Measurements from ENCODE around the gene KCNB1.

Gene KCNB1

GRCh38 chr20:49356676-49357075, 125.8 kb downstream of the KCNB1 start:
- DNase-seq (ENCODE audit: insufficient read length), result no peak
- no peak for TF ChIP-seq POLR2A (IDR thresholded peaks at IDR 0.05; ENCODE audit: low read depth, low read length)
- FAIRE-seq, result no peak

GRCh38 chr20:49354673-49355072, 127.8 kb downstream of the KCNB1 start:
- DNase-seq (ENCODE audit: insufficient read length) (no peak), FAIRE-seq (no peak)
- TF ChIP-seq POLR2A (IDR thresholded peaks at IDR 0.05; ENCODE audit: low read depth, low read length) (no peak), TAF1 (IDR thresholded peaks at IDR 0.05; ENCODE audit: borderline replicate concordance, low read depth, low read length) (no peak), POLR2AphosphoS5 (IDR thresholded peaks at IDR 0.05; ENCODE audit: low read depth, low read length) (no peak)

DNA sequence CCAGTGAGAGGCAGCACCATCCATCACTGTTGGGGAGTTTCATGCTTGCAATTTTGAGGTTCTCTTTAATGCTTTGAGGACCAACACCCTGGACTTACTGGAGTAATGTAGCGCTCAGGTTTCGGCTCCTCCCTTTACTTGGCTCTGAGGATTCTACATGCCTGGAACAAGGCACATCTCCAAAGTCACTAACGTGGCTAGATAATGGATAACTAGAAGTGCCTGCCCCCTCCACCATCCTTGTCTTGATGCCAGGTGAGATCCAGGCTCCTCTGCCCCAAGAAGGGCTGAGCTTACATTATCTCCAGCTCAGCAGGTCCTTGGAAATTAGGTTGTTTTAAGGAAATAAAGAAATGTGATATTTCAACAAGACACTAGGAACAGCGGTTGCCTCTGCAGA, 129.1 kb downstream of the KCNB1 start:
- DNase-seq (ENCODE audit: insufficient read length) (no peak), FAIRE-seq (no peak)

DNA sequence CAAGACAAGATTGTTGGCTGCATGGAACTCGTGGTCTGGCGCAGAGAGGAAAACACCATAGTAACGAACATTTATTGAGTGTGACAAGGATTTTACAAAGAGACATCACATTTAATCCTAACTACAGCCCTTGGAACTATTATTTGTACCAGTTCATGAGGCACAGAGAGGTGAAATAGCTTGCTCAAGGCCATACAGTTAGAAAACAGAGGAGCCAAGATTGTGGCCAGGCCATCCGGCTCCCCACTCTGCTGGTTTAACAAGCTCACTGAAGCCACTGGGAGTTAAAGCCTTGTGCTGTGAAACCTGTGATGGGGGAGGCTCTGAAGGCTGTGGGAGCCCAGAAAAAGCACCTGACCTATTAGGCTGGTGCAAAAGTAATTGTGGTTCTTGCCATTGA, 129.7 kb downstream of the KCNB1 start:
- FAIRE-seq (no peak), DNase-seq (ENCODE audit: insufficient read length) (no peak)
- no peak for TF ChIP-seq TAF1 (IDR thresholded peaks at IDR 0.05; ENCODE audit: borderline replicate concordance, low read depth, low read length)
- TF ChIP-seq POLR2A (IDR thresholded peaks at IDR 0.05; ENCODE audit: low read depth, low read length), result no peak
- no peak for TF ChIP-seq POLR2AphosphoS5 (IDR thresholded peaks at IDR 0.05; ENCODE audit: low read depth, low read length)

More for the DNA sequence above, 129.1 kb downstream of the KCNB1 start:
- TF ChIP-seq TAF1 (IDR thresholded peaks at IDR 0.05; ENCODE audit: borderline replicate concordance, low read depth, low read length) (no peak), POLR2AphosphoS5 (IDR thresholded peaks at IDR 0.05; ENCODE audit: low read depth, low read length) (no peak), POLR2A (IDR thresholded peaks at IDR 0.05; ENCODE audit: low read depth, low read length) (no peak)

- no peak for DNase-seq (ENCODE audit: insufficient read length)
- TF ChIP-seq POLR2AphosphoS5 (IDR thresholded peaks at IDR 0.05; ENCODE audit: low read depth, low read length) (no peak), TAF1 (IDR thresholded peaks at IDR 0.05; ENCODE audit: borderline replicate concordance, low read depth, low read length) (no peak), POLR2A (IDR thresholded peaks at IDR 0.05; ENCODE audit: low read depth, low read length) (no peak)
- no peak for FAIRE-seq
Measured at GRCh38 chr20:49351775-49352174, 130.7 kb downstream of the KCNB1 start.

DNA sequence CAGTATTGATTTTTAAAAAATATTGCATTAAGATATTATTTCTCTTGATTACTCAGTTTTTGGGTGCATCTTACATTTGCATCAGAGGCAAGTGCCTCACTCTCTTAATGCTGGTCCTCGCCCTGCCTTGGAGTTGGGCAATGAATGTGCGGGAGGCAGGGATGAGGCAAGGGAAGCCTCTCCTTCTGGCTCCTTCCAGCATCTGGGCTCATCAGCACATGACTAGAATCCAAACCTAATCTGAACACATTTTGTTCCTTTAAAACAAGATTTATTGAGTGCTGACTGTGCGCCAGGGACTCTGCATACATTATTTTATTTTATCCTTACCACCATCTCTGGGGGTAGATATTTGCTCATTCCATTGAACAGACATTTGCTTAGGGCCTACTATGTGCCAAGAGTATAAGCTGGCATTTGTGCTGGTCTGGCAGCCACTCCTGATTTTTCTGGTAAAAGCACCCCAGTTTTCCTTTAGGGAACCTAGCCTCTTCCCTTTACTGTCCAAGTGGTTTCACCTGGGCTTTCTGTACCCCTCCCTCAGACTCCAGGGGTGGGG, 132.7 kb downstream of the KCNB1 start:
- no peak for TF ChIP-seq POLR2AphosphoS5 (IDR thresholded peaks at IDR 0.05; ENCODE audit: low read depth, low read length)
- no peak for TF ChIP-seq POLR2A (IDR thresholded peaks at IDR 0.05; ENCODE audit: low read depth, low read length)
- TF ChIP-seq TAF1 (IDR thresholded peaks at IDR 0.05; ENCODE audit: borderline replicate concordance, low read depth, low read length), result no peak
- FAIRE-seq, result no peak
- DNase-seq (ENCODE audit: insufficient read length), result no peak

GRCh38 chr20:49349078-49349477, 133.4 kb downstream of the KCNB1 start:
- TF ChIP-seq POLR2AphosphoS5 (IDR thresholded peaks at IDR 0.05; ENCODE audit: low read depth, low read length) (no peak), TAF1 (IDR thresholded peaks at IDR 0.05; ENCODE audit: borderline replicate concordance, low read depth, low read length) (no peak), POLR2A (IDR thresholded peaks at IDR 0.05; ENCODE audit: low read depth, low read length) (no peak)
- FAIRE-seq (no peak), DNase-seq (ENCODE audit: insufficient read length) (no peak)

- DNase-seq (ENCODE audit: insufficient read length) (no peak), FAIRE-seq (no peak)
- no peak for TF ChIP-seq POLR2AphosphoS5 (IDR thresholded peaks at IDR 0.05; ENCODE audit: low read depth, low read length)
- no peak for TF ChIP-seq POLR2A (IDR thresholded peaks at IDR 0.05; ENCODE audit: low read depth, low read length)
- no peak for TF ChIP-seq TAF1 (IDR thresholded peaks at IDR 0.05; ENCODE audit: borderline replicate concordance, low read depth, low read length)
Measured at GRCh38 chr20:49348563-49348962, 133.9 kb downstream of the KCNB1 start.

- FAIRE-seq (no peak), DNase-seq (ENCODE audit: insufficient read length) (no peak)
- no peak for TF ChIP-seq TAF1 (IDR thresholded peaks at IDR 0.05; ENCODE audit: borderline replicate concordance, low read depth, low read length)
- no peak for TF ChIP-seq POLR2AphosphoS5 (IDR thresholded peaks at IDR 0.05; ENCODE audit: low read depth, low read length)
- no peak for TF ChIP-seq POLR2A (IDR thresholded peaks at IDR 0.05; ENCODE audit: low read depth, low read length)
Measured at GRCh38 chr20:49347156-49347555, 135.3 kb downstream of the KCNB1 start.

DNA sequence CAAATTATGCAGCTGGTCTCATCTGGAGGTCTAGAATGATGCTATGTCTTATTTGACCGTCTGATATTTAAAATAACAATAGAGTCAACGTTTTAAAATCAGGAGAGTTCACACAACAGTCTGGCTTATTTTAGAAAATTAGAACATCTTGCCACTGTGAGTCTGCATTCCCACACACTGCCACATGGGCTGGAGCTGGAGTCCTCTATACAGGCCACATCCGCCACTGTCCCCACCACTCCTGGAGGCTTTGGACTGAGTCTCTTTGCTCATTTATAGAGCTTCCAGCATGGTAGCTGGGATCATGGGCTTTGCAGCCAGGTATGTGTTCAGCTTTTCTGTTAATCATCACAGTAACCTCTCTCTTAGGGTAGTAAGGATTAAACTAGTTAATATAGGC, 135.8 kb downstream of the KCNB1 start:
- DNase-seq (ENCODE audit: insufficient read length) (no peak), FAIRE-seq (no peak)
- no peak for TF ChIP-seq POLR2A (IDR thresholded peaks at IDR 0.05; ENCODE audit: low read depth, low read length)
- no peak for TF ChIP-seq TAF1 (IDR thresholded peaks at IDR 0.05; ENCODE audit: borderline replicate concordance, low read depth, low read length)
- no peak for TF ChIP-seq POLR2AphosphoS5 (IDR thresholded peaks at IDR 0.05; ENCODE audit: low read depth, low read length)

DNA sequence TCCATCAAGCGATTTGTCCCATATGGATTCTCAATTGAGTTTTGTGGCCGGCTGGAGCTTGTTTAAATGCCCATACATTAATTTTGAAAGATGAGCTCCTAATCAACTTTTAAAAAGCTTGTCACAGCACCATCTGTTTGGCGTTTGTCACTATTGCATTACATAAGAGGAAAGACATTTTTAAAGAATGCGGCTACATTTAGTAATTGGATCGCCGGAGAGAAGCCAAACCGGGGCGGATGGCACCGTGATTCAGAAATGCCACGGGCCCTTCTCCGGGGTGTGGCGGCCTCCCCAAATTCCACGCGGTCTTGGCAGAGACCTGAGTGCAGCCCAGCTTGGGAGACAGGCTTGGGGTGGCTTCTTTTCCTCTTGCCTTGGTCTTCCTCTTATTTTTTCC, 136.9 kb downstream of the KCNB1 start:
- FAIRE-seq (no peak), DNase-seq (ENCODE audit: insufficient read length) (no peak)
- TF ChIP-seq POLR2AphosphoS5 (IDR thresholded peaks at IDR 0.05; ENCODE audit: low read depth, low read length), result no peak

DNA sequence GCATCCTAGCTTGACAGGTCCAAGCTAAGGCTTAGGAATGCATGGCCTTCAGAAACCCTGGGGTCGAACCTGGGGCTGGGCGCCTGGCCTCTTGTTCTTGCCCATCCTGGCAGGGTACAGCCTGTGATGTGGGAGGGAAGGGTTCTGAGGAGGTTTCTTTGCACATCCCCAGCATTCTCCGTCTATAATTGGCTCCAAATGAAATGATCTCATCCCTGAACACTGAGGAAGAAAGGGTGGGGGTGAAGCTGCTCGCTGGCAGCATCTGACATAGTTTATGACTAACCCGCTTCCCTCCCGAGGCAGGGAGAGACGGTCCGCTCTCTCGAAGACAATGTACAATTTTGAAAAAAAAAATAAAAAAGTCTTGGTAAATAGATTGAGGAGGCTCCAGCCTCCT, 137.5 kb downstream of the KCNB1 start:
- DNase-seq (ENCODE audit: insufficient read length) (no peak), FAIRE-seq (no peak)
- TF ChIP-seq POLR2A (IDR thresholded peaks at IDR 0.05; ENCODE audit: low read depth, low read length) (no peak), POLR2AphosphoS5 (IDR thresholded peaks at IDR 0.05; ENCODE audit: low read depth, low read length) (no peak), TAF1 (IDR thresholded peaks at IDR 0.05; ENCODE audit: borderline replicate concordance, low read depth, low read length) (no peak)

DNA sequence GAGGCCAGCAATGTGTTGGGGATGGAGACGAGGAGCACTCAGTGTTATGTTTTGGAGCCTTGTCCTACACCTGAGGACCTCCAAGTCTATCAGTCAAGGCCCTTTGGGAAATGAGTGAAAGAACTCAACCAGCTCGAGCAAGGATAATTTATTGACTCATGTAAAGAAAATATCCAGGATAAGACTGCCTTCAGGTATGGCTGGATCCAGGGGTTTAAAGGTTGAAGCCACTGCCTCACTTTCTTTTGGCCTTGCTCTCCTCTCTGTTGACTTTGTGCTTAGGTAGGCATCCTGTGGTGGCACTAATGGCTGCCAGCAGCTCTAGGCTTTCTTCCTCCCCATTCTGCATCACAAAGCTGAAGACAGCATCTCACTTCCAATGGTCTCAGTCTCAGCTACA, 138.3 kb downstream of the KCNB1 start:
- no peak for DNase-seq (ENCODE audit: insufficient read length)
- no peak for FAIRE-seq
- TF ChIP-seq POLR2A (IDR thresholded peaks at IDR 0.05; ENCODE audit: low read depth, low read length) (no peak), TAF1 (IDR thresholded peaks at IDR 0.05; ENCODE audit: borderline replicate concordance, low read depth, low read length) (no peak), POLR2AphosphoS5 (IDR thresholded peaks at IDR 0.05; ENCODE audit: low read depth, low read length) (no peak)
